Heart right ventricle (tissue), 16 donors: Measurements from ENCODE around the gene AGPS. TPM values are rescaled to one million over a fixed set of nuclear protein-coding genes. Genes with fewer than 3 reads are reported as not detected.
A peak's percentile ranks its signal among the peaks of the same experiment; 100 is the strongest.

ENCODE experiments used
- ATAC-seq, 8 donors: fragments of 200-7000 bp; cut with Tn5 transposase; one replicate each; pipeline ENCODE4 v1.9.1; 2020; ENCODE audit warnings: mild to moderate bottlenecking in 8 of 8, moderate library complexity in 8 of 8, moderate number of reproducible peaks in 1 of 8
- DNase-seq, 2 donors: peaks; one replicate each; pipeline ENCODE4 v3.0.0-alpha.2; 2020
- H3K27ac ChIP-seq, 10 donors: fragments of 200-600 bp; sonication (generic) in 2 of 10; one replicate each; pipeline versions ENCODE4 v1.5.0 to v1.8.0; 2020 to 2022; ENCODE audit warnings: mild to moderate bottlenecking in 3 of 10
- H3K27me3 ChIP-seq, 7 donors: fragments of 200-600 bp; one replicate each; pipeline ENCODE4 v1.8.0; 2021 to 2022; ENCODE audit warnings: mild to moderate bottlenecking in 2 of 7
- H3K36me3 ChIP-seq, 9 donors: fragments of 200-600 bp; sonication (generic) in 1 of 9; one replicate each; pipeline versions ENCODE4 v1.5.0 to v1.8.0; 2020 to 2022; ENCODE audit warnings: mild to moderate bottlenecking in 2 of 9
- H3K4me1 ChIP-seq, 9 donors: fragments of 200-600 bp; sonication (generic) in 1 of 9; one replicate each; pipeline versions ENCODE4 v1.5.0 to v1.8.0; 2020 to 2022; ENCODE audit warnings: mild to moderate bottlenecking in 4 of 9
- H3K4me3 ChIP-seq, 10 donors: fragments of 200-600 bp; sonication (generic) in 2 of 10; one replicate each; pipeline versions ENCODE4 v1.5.0 to v1.8.0; 2020 to 2022; ENCODE audit warnings: mild to moderate bottlenecking in 7 of 10, moderate library complexity in 2 of 10
- H3K9me3 ChIP-seq, 11 donors: fragments of 200-600 bp in 10 of 11; sonication (generic) in 2 of 11; one replicate each; pipeline versions ENCODE4 v1.5.0 to v1.8.0; 2013 to 2022; ENCODE audit warnings: mild to moderate bottlenecking in 2 of 11, control low read depth in 1 of 11, moderate library complexity in 1 of 11
- WGBS, 2 donors: extraction: QIAGEN DNeasy Blood & Tissue Kit; methylation state at CpG; one replicate each; pipeline ENCODE4 v1.1.7; 2013; ENCODE audit warnings: inconsistent platforms in 1 of 2; 5-methylcytosine and 5-hydroxymethylcytosine counted together
- intact Hi-C, 10 donors: fragments of 100-400 bp; cut with DNase I; formaldehyde crosslinking; loops; one replicate each; pipeline versions ENCODE4 v1.11.1 to v1.14.2; 2022
- polyA plus RNA-seq, 2 donors: library from polyadenylated mRNA; stranded (reverse); fragments of 200-250 nt; gene quantifications; one replicate each; pipeline ENCODE4 v1.2.3, GENCODE V29; 2013
- total RNA-seq, 10 donors: library from RNA; stranded (reverse); fragmentation: NEBNext Ultra II Directional in 3 of 10; extraction: Animal tissue kit (Norgen Biotek cat#: 25700) in 3 of 10; gene quantifications; one replicate each; pipeline versions ENCODE4 v1.2.1 to v1.2.4, GENCODE V29; 2021 to 2023
- TF ChIP-seq, protein P1 (sequence below), 9 donors: fragments of 200-600 bp; sonication (generic) in 2 of 9; IDR thresholded peaks; one replicate each; pipeline versions ENCODE4 v1.5.0 to v1.8.0; 2021 to 2022; ENCODE audit warnings: antibody characterized with exemption in 9 of 9, mild to moderate bottlenecking in 5 of 9, moderate library complexity in 1 of 9
- donor health status: Arrhythmogenic right ventricular cardiomyopathy.
- donor health status: ischemic (EF 13 %, LVEDD 7.1; RV severe dilation, severe dysfunction).
- donor health status: healthy with polysubstance abuse.
- donor health status: DM: no; HTN: yes; CAD: no.
- donor health status: DM: no; HTN: no; CAD: no.
- donor health status: ischemic (EF 25% LVEDD 6.9; RV normal size, moderate dysfunction).
- donor health status: ischemic (EF 25% LVEDD 5.7; RV mildly dilated, moderate dysfunction).
- donor health status: healthy.
- donor health status: DM: yes; HTN: yes; CAD: no.
- donor health status: Ischemic cardiomyopathy.
- donor health status: ischemic (EF 35%, LVEDD 5.7; RV mildly dilated, moderate dysfunction).
- donor health status: nonischemic (EF 11% LVEDD 7.7; RV severe dilation, severe dysfunction).
- donor health status: DM: yes; HTN: yes; CAD: no.
- donor health status: PGD.
- donor health status: ischemic (EF 29% LVEDD 5.4; RV normal size, mild dysfunction).
- donor health status: nonischemic (EF 23%, LVEDD 6.1; RV moderate dilation, normal function).

Gene AGPS
- total and polyA plus RNA-seq, 12 donors: 4.6 to 32.0 (median 28.4) TPM

GRCh38 chr2:177395351-177396065, 2.9 kb downstream of the AGPS start:
- DNase-seq (no peak), ATAC-seq (no peak)
- peak overlapping the region in 1 of 10 donors; percentile 5 for H3K27ac ChIP-seq
- peaks cover 0 to 87% (median 67%) of the 10 kb centered on the region in 9 donors for H3K4me1 ChIP-seq
- no peaks in the 10 kb centered on the region for H3K36me3 ChIP-seq
- H3K4me3 ChIP-seq: no peak overlapping the region
- 92 to 97% methylated on average over 3 of the region's 3 CpGs for WGBS, 2 donors
- H3K9me3 ChIP-seq: no peaks in the 10 kb centered on the region
- no peaks in the 10 kb centered on the region for H3K27me3 ChIP-seq
- intact Hi-C loops: loop anchor here in 1 of 10 donors (10.0 kb wide), 1 partner anchor 131 kb away; the partner anchor contains the start of gene NFE2L2
- TF ChIP-seq, protein P1, sequence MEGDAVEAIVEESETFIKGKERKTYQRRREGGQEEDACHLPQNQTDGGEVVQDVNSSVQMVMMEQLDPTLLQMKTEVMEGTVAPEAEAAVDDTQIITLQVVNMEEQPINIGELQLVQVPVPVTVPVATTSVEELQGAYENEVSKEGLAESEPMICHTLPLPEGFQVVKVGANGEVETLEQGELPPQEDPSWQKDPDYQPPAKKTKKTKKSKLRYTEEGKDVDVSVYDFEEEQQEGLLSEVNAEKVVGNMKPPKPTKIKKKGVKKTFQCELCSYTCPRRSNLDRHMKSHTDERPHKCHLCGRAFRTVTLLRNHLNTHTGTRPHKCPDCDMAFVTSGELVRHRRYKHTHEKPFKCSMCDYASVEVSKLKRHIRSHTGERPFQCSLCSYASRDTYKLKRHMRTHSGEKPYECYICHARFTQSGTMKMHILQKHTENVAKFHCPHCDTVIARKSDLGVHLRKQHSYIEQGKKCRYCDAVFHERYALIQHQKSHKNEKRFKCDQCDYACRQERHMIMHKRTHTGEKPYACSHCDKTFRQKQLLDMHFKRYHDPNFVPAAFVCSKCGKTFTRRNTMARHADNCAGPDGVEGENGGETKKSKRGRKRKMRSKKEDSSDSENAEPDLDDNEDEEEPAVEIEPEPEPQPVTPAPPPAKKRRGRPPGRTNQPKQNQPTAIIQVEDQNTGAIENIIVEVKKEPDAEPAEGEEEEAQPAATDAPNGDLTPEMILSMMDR (IDR thresholded peaks at IDR 0.05): no peak

GRCh38 chr2:177396703-177397460, 4.3 kb downstream of the AGPS start:
- no peak for ATAC-seq
- Histone ChIP-seq H3K27ac (peak overlapping the region in 3 of 10 donors; percentile 50 to 56 (median 54)), H3K4me3 (no peak overlapping the region), H3K9me3 (no peaks in the 10 kb centered on the region), H3K36me3 (no peaks in the 10 kb centered on the region), H3K27me3 (no peaks in the 10 kb centered on the region), H3K4me1 (peaks cover 0 to 86% (median 66%) of the 10 kb centered on the region in 9 donors)
- WGBS, 2 donors: 92 to 94% methylated on average over 10 of the region's 10 CpGs
- DNase-seq: no peak
- TF ChIP-seq, protein P1 (IDR thresholded peaks at IDR 0.05): no peak
- intact Hi-C loops: loop anchor here in 1 of 10 donors (10.0 kb wide), 1 partner anchor 132 kb away; the partner anchor contains the start of gene NFE2L2

DNA sequence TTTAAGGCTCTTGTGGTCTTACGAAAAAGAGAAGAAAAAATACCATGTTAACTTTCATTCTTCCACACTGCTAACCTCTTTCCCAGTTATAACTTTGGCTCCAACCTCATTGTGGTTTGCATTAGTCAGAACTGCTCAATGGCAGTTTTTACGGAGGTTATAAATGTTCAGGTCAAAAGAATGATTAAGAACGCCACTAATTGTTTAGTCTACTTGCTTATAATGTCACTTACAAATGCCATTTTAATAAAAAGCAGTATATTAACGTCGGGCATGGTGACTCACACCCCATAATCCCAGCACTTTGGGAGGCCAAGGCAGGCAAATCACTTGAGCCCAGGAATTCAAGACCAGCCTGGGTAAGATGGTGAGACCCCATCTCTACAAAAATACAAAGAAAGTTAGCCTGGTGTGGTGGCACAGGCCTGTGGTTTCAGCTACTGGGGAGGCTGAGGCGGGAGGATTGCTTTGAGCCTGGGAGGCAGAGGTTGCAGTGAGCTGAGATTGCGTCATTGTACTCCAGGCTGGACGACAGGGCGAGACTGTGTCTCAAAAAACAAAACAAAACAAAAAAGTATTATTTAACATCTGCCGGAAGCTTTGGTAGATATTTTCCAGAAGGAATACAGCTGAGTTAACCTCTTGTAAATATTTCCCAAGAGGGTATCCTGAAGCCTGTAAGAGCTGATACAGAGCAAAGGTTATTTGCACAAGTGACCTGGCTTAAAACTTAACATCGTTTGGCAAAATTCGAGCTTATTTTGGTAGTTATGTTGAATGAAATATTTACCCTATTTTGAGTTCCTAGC, 5.1 kb downstream of the AGPS start:
- Histone ChIP-seq H3K27me3 (no peaks in the 10 kb centered on the region), H3K27ac (peak overlapping the region in 6 of 10 donors; percentile 12 to 56 (median 43)), H3K36me3 (no peaks in the 10 kb centered on the region), H3K4me3 (no peak overlapping the region), H3K9me3 (no peaks in the 10 kb centered on the region), H3K4me1 (peaks cover 0 to 80% (median 61%) of the 10 kb centered on the region in 9 donors)
- 68 to 72% methylated on average over 12 of the region's 12 CpGs for WGBS, 2 donors
- intact Hi-C loops: loop anchor here in 1 of 10 donors (10.0 kb wide), 1 partner anchor 133 kb away; the partner anchor contains the start of gene NFE2L2
- TF ChIP-seq, protein P1 (IDR thresholded peaks at IDR 0.05): no peak
- DNase-seq (no peak), ATAC-seq (peak in 5 of 8 donors; percentile 32 to 57 (median 47))
